HG02678 (cell line): ENCODE measurements around the gene WNT3A.

Experiments used
- ATAC-seq: cut with Tn5 transposase; IDR thresholded peaks from one replicate; pipeline ENCODE4 v1.9.1; 2021; ENCODE audit warnings: mild to moderate bottlenecking, moderate library complexity; ENCODE audit not compliant: unreplicated experiment

The WNT3A gene

GRCh38 chr1:228110556-228110955, 103.8 kb downstream of the WNT3A start:
- no peak for ATAC-seq
